Duodenal mucosa (tissue), 2 donors: Measurements from ENCODE around the gene TFEB.

Experiments used
- H3K27ac ChIP-seq: one replicate; pipeline ENCODE4 v1.7.0; 2013; ENCODE audit warnings: low read depth, low read length
- H3K27me3 ChIP-seq, 2 donors: one replicate each; pipeline ENCODE4 v1.7.0; 2013; ENCODE audit warnings: low read length in 2 of 2, control low read depth in 1 of 2; ENCODE audit not compliant: insufficient read depth in 2 of 2, control insufficient read depth in 1 of 2
- H3K36me3 ChIP-seq, 2 donors: one replicate each; pipeline ENCODE4 v1.7.0; 2013; ENCODE audit warnings: low read length in 2 of 2, control low read depth in 1 of 2; ENCODE audit not compliant: insufficient read depth in 2 of 2, control insufficient read depth in 1 of 2
- H3K4me1 ChIP-seq, 2 donors: one replicate each; pipeline ENCODE4 v1.7.0; 2013; ENCODE audit warnings: low read length in 2 of 2, control low read depth in 1 of 2; ENCODE audit not compliant: insufficient read depth in 2 of 2, control insufficient read depth in 1 of 2
- H3K4me3 ChIP-seq, 2 donors: one replicate each; pipeline ENCODE4 v1.7.0; 2013; ENCODE audit warnings: low read length in 2 of 2, low read depth in 1 of 2
- H3K9ac ChIP-seq, 2 donors: one replicate each; pipeline ENCODE4 v1.7.0; 2013; ENCODE audit warnings: low read length in 2 of 2, low read depth in 1 of 2
- H3K9me3 ChIP-seq, 2 donors: one replicate each; pipeline ENCODE4 v1.7.0; 2013; ENCODE audit warnings: low read length in 2 of 2, control low read depth in 1 of 2; ENCODE audit not compliant: control insufficient read depth in 1 of 2

The TFEB gene

DNA sequence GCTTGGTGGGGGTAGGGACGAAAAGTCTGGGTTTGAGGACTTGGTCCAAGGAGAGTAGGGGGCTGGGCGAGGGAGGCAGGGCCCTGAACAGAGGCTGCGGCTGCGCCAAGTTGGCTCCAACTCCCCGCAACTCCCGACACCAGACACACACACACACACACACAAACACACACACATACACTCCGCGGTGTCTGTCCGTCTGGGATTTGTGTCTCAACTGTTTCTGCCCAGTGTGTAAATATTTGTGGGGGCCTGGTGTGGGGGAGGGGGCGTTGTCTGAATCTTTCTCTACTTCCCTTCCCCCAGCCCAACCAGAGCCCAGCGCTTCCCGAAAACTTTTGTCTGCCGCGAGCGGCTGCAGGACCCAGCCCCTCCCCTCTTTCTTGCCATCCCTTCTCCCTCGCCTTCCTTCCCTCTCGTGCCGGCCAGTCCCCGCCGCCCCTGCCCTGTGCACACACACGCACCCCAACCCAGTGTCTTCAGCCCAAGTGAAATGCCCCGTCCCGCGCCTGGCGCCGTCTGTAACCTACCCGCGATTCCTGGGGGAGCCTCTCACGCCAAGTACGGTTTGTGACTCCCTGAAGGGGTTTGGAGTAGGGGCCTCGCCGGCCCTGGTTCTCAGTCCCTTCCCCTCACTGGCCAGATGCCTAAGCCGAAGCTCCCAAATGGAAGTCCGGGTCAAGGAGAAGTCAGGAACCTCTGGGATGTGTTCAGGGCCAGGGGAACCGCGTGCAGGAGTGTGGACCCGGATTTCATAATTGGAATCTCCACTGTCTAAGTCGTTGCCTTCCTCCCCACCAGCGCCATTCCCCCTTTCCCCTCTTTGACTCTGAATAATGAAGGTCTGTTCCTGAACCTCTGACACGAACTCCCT, 96.2 kb downstream of the TFEB start:
- Histone ChIP-seq H3K4me3 (peak overlapping the region; percentile 22 to 40), H3K9ac (no peak overlapping the region), H3K4me1 (peaks cover 0 to 9% of the 10 kb centered on the region in 2 donors), H3K27ac (no peak overlapping the region), H3K27me3 (peaks cover 40 to 41% of the 10 kb centered on the region in 2 donors), H3K9me3 (no peaks in the 10 kb centered on the region), H3K36me3 (no peaks in the 10 kb centered on the region)

DNA sequence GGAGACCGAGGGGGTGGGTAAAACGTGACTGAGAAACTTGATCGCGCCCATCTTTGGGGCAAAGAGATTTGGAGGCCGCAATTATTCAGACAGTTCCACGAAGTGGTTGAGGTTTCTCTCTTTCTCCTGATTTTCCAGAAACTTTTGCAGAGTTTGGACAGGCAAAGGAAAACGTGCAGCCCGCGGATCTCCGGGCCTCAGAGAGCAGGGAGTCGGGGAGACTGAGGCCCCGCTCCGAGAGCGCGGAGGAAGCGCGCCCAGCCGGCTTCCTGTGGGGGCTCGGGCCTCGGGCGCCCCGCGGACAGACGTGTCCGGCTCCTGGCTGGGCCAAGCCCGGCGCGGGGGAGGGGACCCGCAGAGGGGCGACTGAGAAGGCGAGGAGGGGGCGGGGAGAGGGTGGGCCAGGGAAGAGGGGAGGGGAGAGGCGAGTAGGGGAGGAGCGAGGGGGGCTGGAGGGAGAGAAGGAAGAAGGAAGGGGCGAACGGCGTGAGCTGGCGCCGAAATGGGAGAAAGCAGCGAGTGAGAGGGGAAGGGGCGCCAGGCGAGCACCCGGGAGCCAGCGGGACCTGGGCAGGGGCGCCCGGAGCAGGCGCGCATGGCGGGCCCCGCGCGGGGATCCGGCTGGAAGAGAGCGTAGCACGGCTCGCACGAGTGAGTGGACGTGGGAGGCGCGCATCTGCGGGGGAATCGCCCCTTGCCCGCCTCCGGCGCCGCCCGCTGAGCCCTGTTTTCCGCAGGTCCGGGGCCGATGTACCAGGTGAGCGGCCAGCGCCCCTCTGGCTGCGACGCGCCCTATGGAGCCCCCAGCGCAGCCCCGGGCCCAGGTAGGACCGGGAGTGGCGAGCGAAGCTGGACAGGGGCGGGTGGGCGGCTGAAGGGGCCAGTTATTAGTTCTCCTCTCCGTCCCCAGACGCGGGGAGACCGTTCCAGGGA, 97.1 kb downstream of the TFEB start, which contains the start of gene MDFI:
Gene MDFI, plus strand, starts transcription at position 467 of the 933 bp plus-strand sequence. Its CDS starts 282 bp downstream, at position 749.
- Histone ChIP-seq H3K4me1 (peaks cover 0 to 9% of the 10 kb centered on the region in 2 donors), H3K36me3 (no peaks in the 10 kb centered on the region), H3K4me3 (peak within 1 kb of the TSS; percentile 22 to 40), H3K27ac (no peak within 1 kb of the TSS), H3K27me3 (peaks cover 44 to 45% of the 10 kb centered on the region in 2 donors), H3K9me3 (no peaks in the 10 kb centered on the region), H3K9ac (no peak within 1 kb of the TSS)

DNA sequence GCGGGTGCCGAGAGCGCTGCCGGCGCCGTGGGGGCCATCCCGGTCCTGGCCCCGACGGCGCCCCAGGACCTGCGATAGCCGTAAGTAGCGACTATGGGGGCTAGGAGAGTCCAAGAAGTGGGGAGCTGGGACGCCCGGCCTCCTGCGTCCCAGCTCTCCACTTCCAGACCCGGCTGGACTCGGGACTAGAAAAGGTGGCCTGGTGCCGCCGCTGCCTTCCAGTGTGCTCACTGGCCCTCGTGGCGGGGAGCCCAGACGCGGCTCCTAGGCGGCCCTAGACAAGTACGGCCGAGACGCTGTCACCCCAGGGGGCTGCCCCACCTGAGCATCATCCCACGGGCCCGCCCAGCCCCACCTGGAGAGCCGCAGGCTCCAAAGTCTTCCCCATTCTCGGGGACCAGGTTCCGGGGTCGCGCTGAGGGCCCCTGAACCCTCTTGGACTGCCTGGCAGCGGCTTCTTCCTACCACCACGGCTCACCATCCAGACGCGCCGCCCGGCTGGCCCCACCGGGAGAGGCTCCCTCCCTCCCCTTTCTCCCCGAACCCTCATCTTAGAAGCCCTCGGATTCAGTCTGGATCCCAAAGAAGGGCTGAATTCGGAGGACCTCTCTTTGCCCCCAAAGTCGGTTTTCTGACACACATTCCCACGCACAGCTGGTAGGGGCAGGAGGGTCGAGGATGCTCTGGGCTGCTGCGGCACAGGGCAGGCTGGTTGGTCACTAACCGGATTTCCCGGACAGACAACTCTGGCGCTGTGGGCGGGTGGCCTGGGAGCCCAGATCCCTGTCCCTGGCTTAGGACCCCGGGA, 98.0 kb downstream of the TFEB start:
- H3K27ac ChIP-seq: no peak overlapping the region
- peaks cover 44 to 45% of the 10 kb centered on the region in 2 donors for H3K27me3 ChIP-seq
- H3K9me3 ChIP-seq: no peaks in the 10 kb centered on the region
- H3K4me1 ChIP-seq: peaks cover 0 to 9% of the 10 kb centered on the region in 2 donors
- peak overlapping the region; percentile 22 to 36 for H3K4me3 ChIP-seq
- no peak overlapping the region for H3K9ac ChIP-seq
- H3K36me3 ChIP-seq: no peaks in the 10 kb centered on the region

DNA sequence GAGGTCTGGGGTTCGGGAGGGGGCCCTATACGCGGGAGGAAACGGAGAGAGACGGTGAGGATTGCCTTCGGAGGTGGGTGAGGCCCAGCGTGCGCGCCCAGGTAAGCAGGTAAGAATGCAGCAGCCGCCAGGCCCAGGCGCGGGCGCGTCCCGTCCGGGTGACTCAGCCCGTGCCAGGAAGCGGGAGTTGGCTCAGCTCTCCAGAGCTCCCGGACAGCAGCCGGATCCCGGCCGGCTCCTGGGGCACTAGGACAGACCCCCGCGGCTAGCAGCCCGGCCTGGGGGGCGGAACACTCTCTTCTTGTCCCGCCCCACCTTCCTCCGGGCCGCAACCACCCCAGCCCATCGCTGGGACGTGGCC, 98.6 kb downstream of the TFEB start:
- Histone ChIP-seq H3K9ac (no peak overlapping the region), H3K4me3 (no peak overlapping the region), H3K4me1 (peaks cover 0 to 9% of the 10 kb centered on the region in 2 donors), H3K27me3 (peaks cover 44 to 45% of the 10 kb centered on the region in 2 donors), H3K27ac (no peak overlapping the region), H3K9me3 (no peaks in the 10 kb centered on the region), H3K36me3 (no peaks in the 10 kb centered on the region)

DNA sequence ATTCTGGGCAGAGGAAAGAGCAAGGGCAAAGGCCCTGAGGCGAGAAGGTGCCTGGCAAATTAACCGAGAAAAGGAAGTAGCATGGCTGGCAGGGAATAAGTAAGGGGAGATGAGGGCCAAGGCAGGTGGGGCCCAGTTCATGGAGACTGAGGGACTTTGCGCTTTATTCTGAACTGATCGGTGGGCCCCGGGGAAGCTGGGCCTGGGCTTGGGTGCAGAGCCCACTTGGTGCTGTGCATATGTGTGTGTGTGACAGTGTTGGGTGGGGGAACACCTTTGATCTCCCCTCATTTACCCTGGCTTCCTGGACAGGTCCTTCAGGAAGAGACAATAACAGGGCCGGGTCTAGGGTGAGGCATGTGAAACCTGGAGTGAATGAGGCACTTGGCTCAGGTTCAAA, 100.0 kb downstream of the TFEB start:
- H3K27me3 ChIP-seq: peaks cover 44 to 45% of the 10 kb centered on the region in 2 donors
- H3K27ac ChIP-seq: no peak overlapping the region
- no peaks in the 10 kb centered on the region for H3K36me3 ChIP-seq
- H3K9me3 ChIP-seq: no peaks in the 10 kb centered on the region
- no peak overlapping the region for H3K9ac ChIP-seq
- H3K4me3 ChIP-seq: no peak overlapping the region
- H3K4me1 ChIP-seq: peaks cover 0 to 9% of the 10 kb centered on the region in 2 donors

DNA sequence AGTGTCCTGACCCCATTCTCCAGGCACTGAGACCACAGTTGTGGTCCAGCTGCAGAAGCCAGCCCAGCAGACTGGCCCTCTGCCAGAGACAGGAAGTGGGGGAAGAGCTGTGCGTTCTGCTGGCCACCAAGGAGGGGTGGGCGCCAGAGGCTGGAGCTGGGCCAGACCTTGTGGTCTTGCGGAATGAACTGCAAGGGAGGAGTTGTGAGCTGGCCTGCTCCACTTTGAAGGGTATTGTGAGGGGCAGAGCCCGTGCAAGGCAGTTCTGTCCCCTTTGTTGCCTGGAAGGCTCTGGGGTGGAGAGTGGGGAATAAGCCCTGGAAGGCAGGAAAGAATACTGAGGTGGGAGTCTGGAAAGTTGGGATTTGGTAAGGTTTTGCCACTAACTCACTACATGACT, 100.8 kb downstream of the TFEB start:
- H3K9me3 ChIP-seq: no peaks in the 10 kb centered on the region
- H3K27me3 ChIP-seq: peaks cover 39 to 42% of the 10 kb centered on the region in 2 donors
- H3K4me1 ChIP-seq: peaks cover 0 to 9% of the 10 kb centered on the region in 2 donors

More for the DNA sequence above, 100.8 kb downstream of the TFEB start:
- Histone ChIP-seq H3K27ac (no peak overlapping the region), H3K9ac (no peak overlapping the region), H3K36me3 (no peaks in the 10 kb centered on the region), H3K4me3 (no peak overlapping the region)
